Epithelial cell of esophagus (primary cell): ENCODE measurements around the gene TMEM11.

Experiments
- DNase-seq: peaks from one replicate; pipeline ENCODE4 v3.0.0; 2010; ENCODE audit warnings: low read depth
- H3K4me3 ChIP-seq: 2 replicates; pipeline ENCODE4 v1.5.1; 2011; ENCODE audit warnings: mild to moderate bottlenecking, low read length, control low read depth
- CTCF ChIP-seq: IDR thresholded peaks from 2 replicates; pipeline ENCODE4 v1.5.1; 2011; ENCODE audit warnings: low read depth, mild to moderate bottlenecking, low read length, control low read depth, inconsistent platforms; ENCODE audit not compliant: insufficient read depth; ENCODE audit errors: missing control alignments

The TMEM11 gene

GRCh38 chr17:21184570-21184969 lies 29.4 kb downstream of the TMEM11 start:
- no peak for TF ChIP-seq CTCF
- H3K4me3 ChIP-seq, result no peak overlapping the region
- no peak for DNase-seq

- H3K4me3 ChIP-seq, result no peak overlapping the region
- TF ChIP-seq CTCF, result no peak
- no peak for DNase-seq
Measured at GRCh38 chr17:21183468-21183867, 30.5 kb downstream of the TMEM11 start.

GRCh38 chr17:21177854-21178600 lies 35.9 kb downstream of the TMEM11 start:
- no peak for TF ChIP-seq CTCF

GRCh38 chr17:21177401-21177800 lies 36.6 kb downstream of the TMEM11 start:
- no peak for TF ChIP-seq CTCF
- H3K4me3 ChIP-seq, result no peak overlapping the region
- DNase-seq, result no peak

More at GRCh38 chr17:21177854-21178600, 35.9 kb downstream of the TMEM11 start:
- DNase-seq, result no peak
- H3K4me3 ChIP-seq, result no peak overlapping the region

- no peak for DNase-seq
- no peak for TF ChIP-seq CTCF
- no peak overlapping the region for H3K4me3 ChIP-seq
Measured at GRCh38 chr17:21176773-21177395, 37.1 kb downstream of the TMEM11 start.

GRCh38 chr17:21174713-21175112 lies 39.2 kb downstream of the TMEM11 start:
- no peak for TF ChIP-seq CTCF
- no peak overlapping the region for H3K4me3 ChIP-seq
- DNase-seq, result no peak
